Ovary (tissue), 3 donors: ENCODE data around the gene JCHAIN.

Experiments
- CTCF ChIP-seq, 3 donors: fragments of 450-650 bp in 2 of 3; fragments of 200-600 bp in 1 of 3; IDR thresholded peaks; one replicate each; pipeline versions ENCODE4 v1.5.1 to v1.8.0; 2016 to 2022; ENCODE audit warnings: antibody characterized with exemption in 3 of 3, mild to moderate bottlenecking in 1 of 3
- POLR2A ChIP-seq: fragments of 450-650 bp; IDR thresholded peaks from one replicate; pipeline ENCODE4 v1.6.1; 2017; ENCODE audit warnings: antibody characterized with exemption, mild to moderate bottlenecking, moderate library complexity
- donor health status: DM: no; HTN: no; CAD: no.

- no peak for TF ChIP-seq POLR2A
- peak; percentile 29 to 57 (median 57) for TF ChIP-seq CTCF (IDR thresholded peaks at IDR 0.05)
Observed at GRCh38 chr4:70651864-70652506, 14.3 kb downstream of the JCHAIN start.
